ENCODE results near the gene FREY1. TPM values are rescaled to one million over a fixed set of nuclear protein-coding genes. Genes with fewer than 3 reads are reported as not detected.
A peak's percentile ranks its signal among the peaks of the same experiment; 100 is the strongest.

The FREY1 gene
- total RNA-seq, 1 donor from 2014 or later = not detected

DNA sequence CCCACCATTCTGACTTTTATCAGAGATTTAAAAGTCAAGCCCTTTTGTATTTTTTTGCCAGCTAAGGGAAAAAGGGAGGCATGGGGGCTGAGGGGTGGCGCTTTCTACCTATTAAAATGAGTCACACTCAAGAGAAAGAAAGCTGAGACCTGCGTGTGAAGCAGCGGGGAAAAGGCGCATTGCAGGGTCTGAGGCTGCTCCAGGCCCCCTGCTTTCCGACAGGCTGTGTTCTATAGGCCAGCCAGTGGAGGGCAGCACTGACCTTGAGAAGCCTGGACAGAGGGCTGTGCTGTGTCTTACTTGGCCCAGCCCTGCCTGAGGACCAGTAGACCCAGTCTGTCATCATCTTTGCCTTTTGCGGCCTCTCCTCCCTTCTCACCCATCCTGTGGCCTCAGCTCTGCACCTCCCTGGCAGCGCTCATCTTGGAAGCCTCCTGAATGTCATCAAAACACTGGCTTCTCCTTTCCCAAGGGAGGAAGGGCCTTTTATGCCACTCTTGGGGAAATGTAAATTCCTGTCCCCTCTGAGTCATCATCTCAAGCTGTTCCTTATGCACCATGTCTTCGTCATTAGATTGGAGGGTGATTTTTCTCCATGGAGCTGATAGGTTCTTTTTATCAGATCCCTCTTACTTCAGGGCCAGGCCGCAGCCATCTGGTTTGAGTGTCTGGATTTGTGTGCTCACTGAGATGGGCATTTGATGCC lies 34.3 kb downstream of the FREY1 start:
- peak; percentile 64 for DNase-seq (ENCODE audit: low spot score)

DNA sequence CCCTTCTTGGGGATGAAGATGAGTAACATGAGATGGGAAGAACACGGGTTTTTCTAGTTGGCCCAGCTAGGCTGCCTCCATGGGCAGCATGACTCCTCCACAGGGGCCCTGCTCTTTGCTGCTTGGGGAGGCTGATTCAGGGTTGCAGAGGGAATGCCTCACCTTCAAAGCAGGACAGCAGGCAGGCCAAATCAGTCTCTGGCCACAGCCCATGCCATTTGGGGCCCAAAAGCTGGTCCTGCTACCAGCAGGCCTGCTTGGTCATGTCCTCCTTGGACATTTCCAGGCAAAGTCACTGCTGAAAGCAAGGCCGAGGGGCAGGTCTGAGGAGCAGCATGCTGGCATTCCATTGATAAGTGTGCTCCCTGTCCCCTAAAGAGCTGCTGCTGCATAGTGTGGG lies 35.4 kb downstream of the FREY1 start:
- DNase-seq (ENCODE audit: low spot score) = no peak

DNA sequence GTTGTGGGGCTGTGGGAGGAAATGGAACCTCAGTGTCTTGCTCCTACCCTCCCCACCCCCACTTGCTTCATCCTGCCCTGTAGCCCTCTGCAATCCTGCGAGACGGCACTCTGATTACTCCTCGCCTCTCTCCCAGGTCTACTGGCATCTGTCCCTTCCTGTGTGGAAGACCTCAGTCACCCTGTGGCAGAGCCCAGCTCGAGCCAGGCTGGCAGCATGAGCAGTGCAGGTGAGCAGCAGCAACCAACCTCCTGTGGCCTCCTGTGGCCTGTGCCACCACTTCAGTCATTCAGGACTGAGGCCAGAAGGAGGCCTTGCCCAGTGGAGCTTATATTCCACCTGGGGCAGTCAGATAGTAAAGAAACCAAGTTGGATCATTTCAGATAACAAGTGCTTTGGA lies 36.4 kb downstream of the FREY1 start:
- DNase-seq (ENCODE audit: low spot score) = no peak

DNA sequence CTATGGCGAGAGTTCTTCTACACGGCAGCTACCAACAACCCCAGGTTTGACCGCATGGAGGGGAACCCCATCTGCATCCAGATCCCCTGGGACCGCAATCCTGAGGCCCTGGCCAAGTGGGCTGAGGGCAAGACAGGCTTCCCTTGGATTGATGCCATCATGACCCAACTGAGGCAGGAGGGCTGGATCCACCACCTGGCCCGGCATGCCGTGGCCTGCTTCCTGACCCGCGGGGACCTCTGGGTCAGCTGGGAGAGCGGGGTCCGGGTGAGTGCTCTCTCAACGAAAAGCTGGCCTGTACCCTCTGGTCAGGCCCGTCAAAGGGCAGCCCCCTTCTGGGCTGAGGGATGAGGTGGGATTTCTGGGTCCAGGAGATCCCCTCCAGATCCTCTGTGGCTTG lies 37.5 kb downstream of the FREY1 start:
- no peak for DNase-seq (ENCODE audit: low spot score)

DNA sequence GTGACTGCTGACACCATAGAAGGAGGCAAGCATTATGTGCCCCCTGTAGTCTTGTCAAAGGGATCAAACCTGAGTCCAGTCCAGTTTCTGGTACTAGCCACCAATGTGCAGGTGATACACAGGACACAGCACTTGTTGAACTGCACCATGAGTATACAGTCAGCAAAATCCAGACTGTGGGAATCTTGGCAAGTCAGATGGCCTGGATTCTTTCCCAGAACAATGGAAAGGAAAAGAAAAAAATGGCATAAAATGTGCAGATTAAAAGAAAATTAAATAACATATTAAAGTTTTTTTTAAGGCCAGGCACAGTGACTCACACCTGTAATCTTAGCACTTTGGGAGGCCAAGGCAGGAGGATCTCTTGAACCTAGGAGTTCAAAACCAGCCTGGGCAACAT lies 43.0 kb downstream of the FREY1 start:
- no peak for DNase-seq (ENCODE audit: low spot score)

DNA sequence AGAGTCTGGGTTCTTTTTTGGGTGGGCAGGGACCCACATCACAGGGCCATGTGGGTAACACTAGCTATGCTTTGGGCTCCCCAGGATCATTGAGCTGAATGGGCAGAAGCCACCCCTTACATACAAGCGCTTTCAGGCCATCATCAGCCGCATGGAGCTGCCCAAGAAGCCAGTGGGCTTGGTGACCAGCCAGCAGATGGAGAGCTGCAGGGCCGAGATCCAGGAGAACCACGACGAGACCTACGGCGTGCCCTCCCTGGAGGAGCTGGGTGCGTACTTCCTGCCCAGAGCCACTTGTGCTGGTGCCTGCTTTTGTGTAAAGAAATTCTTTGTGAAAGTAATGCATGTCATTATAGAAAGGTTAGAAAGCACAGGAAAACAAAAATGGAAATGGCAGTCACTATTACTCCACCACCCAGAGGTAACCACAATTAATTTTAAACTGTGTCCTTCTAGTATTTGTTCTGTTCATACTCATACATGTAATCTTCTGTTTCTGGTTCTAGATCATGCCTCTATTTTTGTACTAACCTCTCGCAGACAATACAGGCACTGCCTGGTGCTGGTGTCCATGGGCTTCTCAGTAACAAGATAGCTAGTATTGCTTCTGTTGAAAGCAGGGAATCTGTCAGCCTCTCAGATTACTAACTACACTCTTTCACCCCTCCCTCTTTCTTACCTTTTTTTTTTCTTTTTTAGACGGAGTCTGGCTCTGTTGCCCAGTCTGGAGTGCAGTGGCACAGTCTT lies 46.1 kb downstream of the FREY1 start:
- DNase-seq (ENCODE audit: low spot score) = no peak

DNA sequence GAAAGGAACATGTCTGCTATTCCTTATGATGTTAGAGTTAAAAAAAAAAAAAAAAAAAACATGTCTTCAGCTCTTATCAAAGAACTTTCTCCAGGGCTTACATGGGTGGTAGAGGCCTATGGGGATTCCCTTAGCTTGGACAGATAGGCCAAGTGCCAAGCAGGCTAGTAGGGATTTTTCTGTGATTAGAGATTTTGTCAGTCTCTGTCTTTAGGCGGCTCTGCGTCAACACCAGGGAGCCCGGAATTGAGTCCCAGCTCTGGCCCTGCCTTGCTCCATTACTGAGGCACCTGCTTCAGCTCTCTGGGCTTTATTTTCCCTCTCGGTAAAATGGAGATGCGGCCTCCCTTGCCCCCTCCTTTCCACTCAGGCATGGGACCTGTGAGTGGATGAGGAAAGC lies 46.7 kb downstream of the FREY1 start:
- peak; percentile 86 for DNase-seq (ENCODE audit: low spot score)

DNA sequence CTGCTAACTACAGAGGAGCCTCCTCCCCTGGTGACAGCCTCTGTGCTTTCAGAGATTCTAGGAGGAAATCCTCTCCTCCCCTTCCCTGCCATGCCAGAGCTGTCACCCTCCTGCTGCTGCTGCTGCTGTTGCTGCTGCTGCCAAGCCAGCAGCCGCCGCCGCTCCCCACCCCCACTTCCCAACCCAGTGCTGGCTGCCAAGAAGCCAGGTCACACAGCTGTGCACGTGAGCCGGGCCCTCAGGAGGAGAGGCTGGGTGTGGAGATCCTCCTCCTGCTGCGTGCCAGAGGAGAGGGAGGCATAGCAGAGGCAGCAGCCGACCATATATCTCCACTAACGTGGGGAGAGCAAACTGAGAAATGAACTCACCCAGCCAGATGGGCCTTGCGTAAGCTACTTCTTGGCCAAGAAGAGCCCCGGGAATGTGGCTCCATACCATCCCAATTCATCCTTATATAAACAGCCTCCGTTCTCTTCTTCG lies 47.4 kb downstream of the FREY1 start:
- peak; percentile 98 for DNase-seq (ENCODE audit: low spot score)

DNA sequence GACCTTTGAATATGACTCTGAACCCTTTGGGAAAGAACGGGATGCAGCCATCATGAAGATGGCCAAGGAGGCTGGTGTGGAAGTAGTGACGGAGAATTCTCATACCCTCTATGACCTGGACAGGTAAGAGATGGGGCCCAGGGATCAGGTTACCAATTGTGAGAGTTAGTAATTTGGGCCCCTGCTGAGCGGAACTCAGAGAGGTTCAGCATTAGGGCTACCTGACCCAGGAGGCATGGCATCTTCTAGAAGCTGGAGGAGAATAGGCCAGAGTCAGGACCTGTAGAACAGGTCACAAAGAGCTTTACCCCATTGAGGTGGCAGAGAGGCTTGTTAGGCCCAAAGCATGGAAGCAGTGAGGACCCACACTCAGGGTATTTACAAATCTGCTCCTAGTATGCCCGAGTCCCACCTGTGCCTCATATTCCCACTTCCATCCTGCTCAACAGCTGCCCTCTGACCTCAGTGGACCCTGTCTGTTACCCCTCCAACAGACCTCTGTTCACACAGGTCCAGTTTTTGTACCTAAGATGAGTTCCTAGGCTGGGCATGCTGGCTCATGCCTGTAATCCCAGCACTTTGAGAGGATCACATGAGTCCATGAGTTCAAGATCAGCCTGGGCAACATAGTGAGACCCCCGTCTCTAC lies 48.2 kb downstream of the FREY1 start:
- DNase-seq (ENCODE audit: low spot score) = no peak

DNA sequence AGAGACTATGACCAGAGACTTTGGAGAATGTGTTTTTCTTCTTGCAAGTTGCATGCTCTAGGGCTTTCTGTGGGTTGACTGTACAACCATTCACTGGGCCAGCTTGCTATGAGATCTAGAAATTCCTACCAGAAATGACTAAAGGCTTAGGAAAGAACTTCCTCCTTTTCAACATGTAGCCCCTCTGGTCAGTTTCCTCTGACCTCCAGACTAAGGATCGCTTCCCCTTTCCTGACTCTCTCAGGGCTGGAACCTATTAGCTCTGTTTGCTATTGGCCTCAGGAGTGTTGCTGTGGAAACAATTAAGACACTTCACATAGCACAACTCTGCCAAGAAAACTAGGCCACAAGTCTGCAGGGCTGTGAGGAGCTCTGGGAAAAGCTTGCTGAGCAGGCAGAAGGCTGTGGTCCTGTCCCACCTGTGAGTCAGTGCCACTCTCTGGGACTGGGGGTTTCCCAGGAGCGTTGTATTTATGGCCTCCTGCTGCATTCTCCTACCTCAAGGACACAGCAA lies 49.1 kb downstream of the FREY1 start:
- DNase-seq (ENCODE audit: low spot score) = peak; percentile 90

Other genes with a start within 250 kb of the FREY1 start
- gene CHST1, start 241.6 kb downstream of the FREY1 start, total RNA-seq (ENCODE audit: insufficient read depth, low replicate concordance) = 3.1 TPM
- 4.3 TPM for gene SLC35C1, start 102.1 kb downstream of the FREY1 start, total RNA-seq (ENCODE audit: insufficient read depth, low replicate concordance)
- gene CRY2, start 59.8 kb downstream of the FREY1 start, total RNA-seq (ENCODE audit: insufficient read depth, low replicate concordance) = 23.4 TPM
- gene MAPK8IP1, start 21.6 kb downstream of the FREY1 start, total RNA-seq (ENCODE audit: insufficient read depth, low replicate concordance) = 7.7 TPM
- 12.8 TPM for gene PEX16, start 10.6 kb upstream of the FREY1 start, total RNA-seq (ENCODE audit: insufficient read depth, low replicate concordance)
- not detected for gene LARGE2, start 15.4 kb upstream of the FREY1 start, total RNA-seq (ENCODE audit: insufficient read depth, low replicate concordance)
- 38.8 TPM for gene PHF21A, start 214.2 kb upstream of the FREY1 start, total RNA-seq (ENCODE audit: insufficient read depth, low replicate concordance)

Data from umbilical cord (tissue), 2 donors.